Neural progenitor cell (in vitro differentiated cells): ENCODE measurements around the gene CPNE1. TPM values are rescaled to one million over a fixed set of nuclear protein-coding genes. Genes with fewer than 3 reads are reported as not detected.

Experiments used
- DNase-seq: peaks from one replicate; pipeline ENCODE4 v3.0.0-alpha.2; 2016; ENCODE audit warnings: low spot score
- H2AFZ ChIP-seq: fragments of 200-600 bp; sonication (generic); replicated peaks from 2 replicates; pipeline ENCODE4 v1.6.1; 2016; ENCODE audit warnings: antibody characterized with exemption
- H3F3A ChIP-seq: fragments of 200-600 bp; sonication (generic); 2 replicates; pipeline ENCODE4 v1.6.1; 2016; ENCODE audit warnings: antibody characterized with exemption, low read depth
- H3K27ac ChIP-seq: fragments of 200-600 bp; sonication (generic); 2 replicates; pipeline ENCODE4 v1.5.1; 2016; ENCODE audit warnings: mild to moderate bottlenecking
- H3K27me3 ChIP-seq: fragments of 200-600 bp; sonication (generic); 2 replicates; pipeline ENCODE4 v1.6.1; 2016; ENCODE audit warnings: mild to moderate bottlenecking, moderate library complexity
- H3K36me3 ChIP-seq: fragments of 200-600 bp; sonication (generic); 2 replicates; pipeline ENCODE4 v1.5.1; 2016
- H3K4me1 ChIP-seq: fragments of 200-600 bp; sonication (generic); 2 replicates; pipeline ENCODE4 v1.6.1; 2016; ENCODE audit warnings: mixed run types
- H3K4me2 ChIP-seq: fragments of 200-600 bp; sonication (generic); 2 replicates; pipeline ENCODE4 v1.6.1; 2016
- H3K4me3 ChIP-seq: fragments of 200-600 bp; sonication (generic); 2 replicates; pipeline ENCODE4 v1.5.1; 2016
- H3K79me2 ChIP-seq: fragments of 200-600 bp; sonication (generic); 2 replicates; pipeline ENCODE4 v1.6.1; 2016; ENCODE audit warnings: low read depth
- H3K9ac ChIP-seq: fragments of 200-600 bp; sonication (generic); 2 replicates; pipeline ENCODE4 v1.6.1; 2016
- H3K9me3 ChIP-seq: fragments of 200-600 bp; sonication (generic); 2 replicates; pipeline ENCODE4 v1.5.1; 2016; ENCODE audit warnings: low read depth
- H4K20me1 ChIP-seq: fragments of 200-600 bp; sonication (generic); 2 replicates; pipeline ENCODE4 v1.6.1; 2016; ENCODE audit warnings: low read depth
- H3K27ac Mint-ChIP-seq: 3 replicates; pipeline ENCODE4 v1.8.0; 2021; ENCODE audit warnings: mixed read lengths
- H3K27me3 Mint-ChIP-seq: 2 replicates; pipeline ENCODE4 v1.8.0; 2022; ENCODE audit warnings: low read depth, mild to moderate bottlenecking, inconsistent platforms, moderate library complexity, mixed read lengths; ENCODE audit not compliant: insufficient read depth
- H3K36me3 Mint-ChIP-seq: 3 replicates; pipeline ENCODE4 v1.8.0; 2021; ENCODE audit warnings: mixed read lengths
- H3K4me1 Mint-ChIP-seq: 3 replicates; pipeline ENCODE4 v1.8.0; 2021; ENCODE audit warnings: mixed read lengths
- H3K4me3 Mint-ChIP-seq: 3 replicates; pipeline ENCODE4 v1.8.0; 2021; ENCODE audit warnings: mild to moderate bottlenecking, moderate library complexity, mixed read lengths
- H3K9me3 Mint-ChIP-seq: 3 replicates; pipeline ENCODE4 v1.8.0; 2020; ENCODE audit warnings: mixed read lengths
- EZH2 ChIP-seq: fragments of 200-600 bp; sonication (generic); IDR thresholded peaks from 2 replicates; pipeline ENCODE4 v1.6.1; 2017; ENCODE audit warnings: antibody characterized with exemption, mild to moderate bottlenecking, moderate library complexity
- EZH2phosphoT487 ChIP-seq: fragments of 200-600 bp; sonication (generic); IDR thresholded peaks from 2 replicates; pipeline ENCODE4 v1.6.1; 2017; ENCODE audit warnings: antibody characterized with exemption
- total RNA-seq: library from RNA; depleted of rRNA; stranded (reverse); fragments of >200 nt; gene quantifications from 2 replicates; pipeline ENCODE4 v1.2.3, GENCODE V29; 2015; ENCODE audit warnings: low replicate concordance
- TF ChIP-seq, protein P1 (sequence below): fragments of 200-600 bp; sonication (generic); IDR thresholded peaks from 2 replicates; pipeline ENCODE4 v1.5.1; 2017; ENCODE audit warnings: antibody characterized with exemption, mild to moderate bottlenecking

The CPNE1 gene
- total RNA-seq, 1 donor from 2014 or later, result 140 TPM

DNA sequence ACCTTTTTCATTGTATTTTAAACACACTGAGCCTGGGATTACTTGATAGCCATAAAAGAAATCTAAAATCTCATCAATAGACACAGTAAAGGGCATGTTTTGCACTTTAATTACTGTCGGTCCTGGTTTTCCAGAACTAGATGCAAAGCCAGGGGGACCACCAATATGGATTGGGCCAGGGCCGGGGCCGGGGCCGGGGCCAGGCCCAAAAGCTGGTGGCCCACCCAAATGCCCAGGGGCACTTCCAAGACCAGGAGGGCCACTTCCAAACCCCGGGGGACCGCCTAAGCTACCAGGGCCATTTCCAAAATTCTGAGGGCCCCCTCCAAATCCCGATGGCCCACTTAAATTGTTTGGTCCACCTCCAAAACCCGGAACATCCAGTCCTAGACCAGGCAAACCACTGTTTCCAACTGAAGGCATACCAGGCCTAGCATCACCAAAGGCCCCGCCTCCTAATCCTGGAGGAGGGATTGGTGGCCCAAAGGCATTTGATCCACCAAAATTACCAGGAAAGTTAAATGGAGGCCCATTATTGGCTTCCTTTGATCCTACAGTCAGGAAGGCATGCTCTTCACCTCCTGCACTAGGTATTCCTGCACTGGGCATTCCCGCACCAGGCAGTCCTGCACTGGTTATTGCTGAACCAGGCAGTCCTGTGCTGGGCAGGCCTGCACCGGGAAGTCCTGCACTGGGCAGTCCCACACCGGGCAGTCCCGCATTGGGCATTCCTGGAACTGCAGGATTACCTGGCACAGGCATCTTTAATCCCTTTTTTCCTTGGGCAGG, 11.9 kb downstream of the CPNE1 start:
- DNase-seq, result no peak
- no peak overlapping the region for H3K27ac ChIP-seq
- no peak overlapping the region for H3K4me2 ChIP-seq
- Mint-ChIP-seq H3K9me3 (peaks cover 4% of the 10 kb centered on the region), H3K27me3 (no peaks in the 10 kb centered on the region), H3K27ac (no peak overlapping the region), H3K36me3 (peaks cover 41% of the 10 kb centered on the region), H3K4me1 (no peaks in the 10 kb centered on the region), H3K4me3 (no peak overlapping the region)
- H3F3A ChIP-seq, result peaks cover 17% of the 10 kb centered on the region
- peaks cover 100% of the 10 kb centered on the region for H3K79me2 ChIP-seq
- no peaks in the 10 kb centered on the region for H3K27me3 ChIP-seq
- peaks cover 99% of the 10 kb centered on the region for H4K20me1 ChIP-seq
- TF ChIP-seq EZH2phosphoT487 (no peak), EZH2 (no peak)
- TF ChIP-seq, protein P1, sequence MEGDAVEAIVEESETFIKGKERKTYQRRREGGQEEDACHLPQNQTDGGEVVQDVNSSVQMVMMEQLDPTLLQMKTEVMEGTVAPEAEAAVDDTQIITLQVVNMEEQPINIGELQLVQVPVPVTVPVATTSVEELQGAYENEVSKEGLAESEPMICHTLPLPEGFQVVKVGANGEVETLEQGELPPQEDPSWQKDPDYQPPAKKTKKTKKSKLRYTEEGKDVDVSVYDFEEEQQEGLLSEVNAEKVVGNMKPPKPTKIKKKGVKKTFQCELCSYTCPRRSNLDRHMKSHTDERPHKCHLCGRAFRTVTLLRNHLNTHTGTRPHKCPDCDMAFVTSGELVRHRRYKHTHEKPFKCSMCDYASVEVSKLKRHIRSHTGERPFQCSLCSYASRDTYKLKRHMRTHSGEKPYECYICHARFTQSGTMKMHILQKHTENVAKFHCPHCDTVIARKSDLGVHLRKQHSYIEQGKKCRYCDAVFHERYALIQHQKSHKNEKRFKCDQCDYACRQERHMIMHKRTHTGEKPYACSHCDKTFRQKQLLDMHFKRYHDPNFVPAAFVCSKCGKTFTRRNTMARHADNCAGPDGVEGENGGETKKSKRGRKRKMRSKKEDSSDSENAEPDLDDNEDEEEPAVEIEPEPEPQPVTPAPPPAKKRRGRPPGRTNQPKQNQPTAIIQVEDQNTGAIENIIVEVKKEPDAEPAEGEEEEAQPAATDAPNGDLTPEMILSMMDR, result no peak
- no peaks in the 10 kb centered on the region for H3K9me3 ChIP-seq
- no peak overlapping the region for H3K9ac ChIP-seq
- H3K4me1 ChIP-seq, result no peaks in the 10 kb centered on the region
- H3K36me3 ChIP-seq, result peaks cover 32% of the 10 kb centered on the region
- no peak overlapping the region for H3K4me3 ChIP-seq
- no peak overlapping the region for H2AFZ ChIP-seq

DNA sequence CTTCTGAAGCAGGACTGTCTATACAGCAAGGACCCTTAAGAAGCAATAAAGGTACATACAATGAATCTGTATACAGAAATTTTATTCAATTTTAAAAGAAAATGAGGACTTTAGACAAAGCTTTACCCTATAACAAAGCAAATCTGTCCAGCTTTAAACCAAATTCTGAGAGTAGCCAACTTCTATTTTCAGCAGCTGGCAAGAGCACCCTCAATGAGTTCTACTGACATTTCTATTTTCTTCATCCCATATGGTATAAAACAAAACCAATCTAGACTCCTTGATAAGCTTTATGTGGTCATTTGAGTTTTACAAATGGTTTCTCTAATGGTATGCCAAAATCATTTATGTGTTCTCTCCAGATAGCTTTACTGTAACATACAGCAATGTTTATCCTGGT, 12.7 kb downstream of the CPNE1 start:
- Mint-ChIP-seq H3K27me3 (no peaks in the 10 kb centered on the region), H3K27ac (no peak overlapping the region), H3K9me3 (no peaks in the 10 kb centered on the region), H3K4me1 (no peaks in the 10 kb centered on the region), H3K4me3 (no peak overlapping the region), H3K36me3 (peaks cover 40% of the 10 kb centered on the region)
- DNase-seq, result no peak
- Histone ChIP-seq H3K4me2 (no peak overlapping the region), H4K20me1 (peaks cover 99% of the 10 kb centered on the region), H3K27ac (no peak overlapping the region), H2AFZ (no peak overlapping the region), H3K9me3 (no peaks in the 10 kb centered on the region), H3K36me3 (peaks cover 32% of the 10 kb centered on the region), H3K9ac (no peak overlapping the region), H3K4me3 (no peak overlapping the region), H3K27me3 (no peaks in the 10 kb centered on the region), H3F3A (peaks cover 17% of the 10 kb centered on the region), H3K4me1 (no peaks in the 10 kb centered on the region), H3K79me2 (peaks cover 100% of the 10 kb centered on the region)
- TF ChIP-seq EZH2phosphoT487 (no peak), EZH2 (no peak)
- TF ChIP-seq, protein P1, result no peak

DNA sequence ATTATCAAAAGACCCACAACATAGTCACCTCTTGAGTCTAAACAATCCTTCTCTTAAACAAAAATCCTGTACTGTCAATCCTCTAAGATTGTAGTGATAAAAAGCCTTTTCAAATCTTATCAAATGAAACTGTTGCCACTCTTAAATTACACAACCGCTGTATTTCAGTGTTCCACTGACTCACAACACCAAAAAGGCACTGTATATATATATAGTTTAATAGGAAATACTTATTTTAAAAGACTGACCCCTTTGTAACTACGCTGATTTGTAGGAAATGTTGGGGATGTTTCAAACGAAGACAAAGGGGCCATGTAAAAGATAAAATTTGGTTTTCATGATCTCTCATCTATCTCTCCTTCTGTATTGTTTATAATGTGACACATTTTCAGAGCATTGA, 14.1 kb downstream of the CPNE1 start:
- no peak overlapping the region for H2AFZ ChIP-seq
- DNase-seq, result no peak
- H3K79me2 ChIP-seq, result peaks cover 100% of the 10 kb centered on the region
- no peak overlapping the region for H3K4me3 Mint-ChIP-seq
- no peak overlapping the region for H3K4me2 ChIP-seq
- peaks cover 99% of the 10 kb centered on the region for H4K20me1 ChIP-seq
- peaks cover 32% of the 10 kb centered on the region for H3K36me3 ChIP-seq
- H3K27ac ChIP-seq, result no peak overlapping the region
- H3K4me1 Mint-ChIP-seq, result no peaks in the 10 kb centered on the region
- H3K27me3 ChIP-seq, result no peaks in the 10 kb centered on the region
- no peaks in the 10 kb centered on the region for H3K27me3 Mint-ChIP-seq
- peaks cover 17% of the 10 kb centered on the region for H3F3A ChIP-seq
- no peaks in the 10 kb centered on the region for H3K4me1 ChIP-seq
- H3K9ac ChIP-seq, result no peak overlapping the region
- TF ChIP-seq EZH2 (no peak), EZH2phosphoT487 (no peak)
- TF ChIP-seq, protein P1, result no peak
- H3K36me3 Mint-ChIP-seq, result peaks cover 38% of the 10 kb centered on the region
- no peak overlapping the region for H3K27ac Mint-ChIP-seq
- peaks cover 2% of the 10 kb centered on the region for H3K9me3 Mint-ChIP-seq
- H3K9me3 ChIP-seq, result no peaks in the 10 kb centered on the region
- H3K4me3 ChIP-seq, result no peak overlapping the region
